Panc1 (cell line): Measurements from ENCODE around the gene TMEM170B. TPM values are rescaled to one million over a fixed set of nuclear protein-coding genes. Genes with fewer than 3 reads are reported as not detected.

Experiments used
- ATAC-seq: fragments of 200-7000 bp; cut with Tn5 transposase; 2 replicates; pipeline ENCODE4 v1.9.1; 2020; ENCODE audit warnings: mild to moderate bottlenecking, moderate library complexity
- BruUV-seq: library from RNA; stranded (reverse); fragments of 400-500 nt; replicated peaks from 2 replicates; lab custom pipeline; 2021; lab: Mats Ljungman, UMichigan
- CTCF ChIA-PET: fragments of 300-600 bp; sonication (Branson Sonifier 250); formaldehyde crosslinking; loops from one replicate; lab custom pipeline; 2022; ENCODE audit warnings: antibody characterized with exemption; lab: Charles Lee
- POLR2A ChIA-PET: fragments of 300-600 bp; sonication (Branson Sonifier 250); formaldehyde crosslinking; loops from one replicate; lab custom pipeline; 2022; ENCODE audit warnings: antibody characterized with exemption; lab: Charles Lee
- DNase-seq: peaks from one replicate; pipeline ENCODE4 v3.0.0-alpha.2; 2010; ENCODE audit warnings: low read depth, low spot score
- H3K27ac ChIP-seq: 2 replicates; pipeline ENCODE4 v1.5.1; 2011; ENCODE audit warnings: mild to moderate bottlenecking, low read length, inconsistent platforms
- H3K27me3 ChIP-seq: fragments of 200-500 bp; sonication (Bioruptor generic); 2 replicates; pipeline ENCODE4 v1.6.0; 2014; ENCODE audit warnings: low read length, inconsistent platforms; ENCODE audit not compliant: control insufficient read depth, insufficient read depth
- H3K36me3 ChIP-seq: fragments of 200-500 bp; sonication (Bioruptor generic); 2 replicates; pipeline ENCODE4 v1.5.1; 2014; ENCODE audit warnings: inconsistent platforms, mild to moderate bottlenecking, low read length, moderate library complexity; ENCODE audit not compliant: control insufficient read depth, insufficient read depth
- H3K4me1 ChIP-seq: 2 replicates; pipeline ENCODE4 v1.5.1; 2011; ENCODE audit warnings: inconsistent platforms, mild to moderate bottlenecking, low read length, moderate library complexity; ENCODE audit not compliant: control insufficient read depth, insufficient read depth
- H3K4me3 ChIP-seq, 2 experiments: 2 replicates each; pipeline ENCODE4 v1.5.1; 2011 to 2012; ENCODE audit warnings: low read depth in 2 of 2, low read length in 2 of 2, mild to moderate bottlenecking in 2 of 2, inconsistent platforms in 1 of 2, moderate library complexity in 1 of 2
- H3K9me3 ChIP-seq: fragments of 200-500 bp; sonication (Bioruptor generic); 2 replicates; pipeline ENCODE4 v1.5.1; 2014; ENCODE audit warnings: low read depth, mild to moderate bottlenecking, inconsistent platforms, low read length, moderate library complexity; ENCODE audit not compliant: control insufficient read depth, insufficient read depth
- CTCF ChIP-seq: fragments of 450-650 bp; IDR thresholded peaks from 2 replicates; pipeline ENCODE4 v1.5.1; 2017; ENCODE audit warnings: mild to moderate bottlenecking
- POLR2AphosphoS5 ChIP-seq: IDR thresholded peaks from 2 replicates; pipeline ENCODE4 v1.6.1; 2012; ENCODE audit warnings: mild to moderate bottlenecking, low read depth, low read length, moderate library complexity
- REST ChIP-seq, 2 experiments: IDR thresholded peaks; 2 replicates each; pipeline ENCODE4 v1.6.1; 2011 to 2012; ENCODE audit warnings: low read depth in 2 of 2, control low read depth in 1 of 2, low read length in 1 of 2, mild to moderate bottlenecking in 1 of 2, moderate library complexity in 1 of 2; ENCODE audit not compliant: insufficient read depth in 1 of 2
- SIN3A ChIP-seq: IDR thresholded peaks from 2 replicates; pipeline ENCODE4 v1.6.1; 2012; ENCODE audit warnings: low read depth, mild to moderate bottlenecking, low read length, moderate library complexity, borderline replicate concordance; ENCODE audit not compliant: insufficient read depth
- TCF7L2 ChIP-seq: IDR thresholded peaks from 2 replicates; pipeline ENCODE4 v1.6.1; 2011; ENCODE audit warnings: mild to moderate bottlenecking, low read depth, low read length, inconsistent platforms
- in situ Hi-C: cut with HindIII; loops from 2 replicates; pipeline ENCODE4 v1.10.0; 2016; ENCODE audit warnings: low sequenced_read_pairs, low pct_unique_long_range_greater_than_20kb
- intact Hi-C: fragments of 100-400 bp; cut with micrococcal nuclease; formaldehyde crosslinking; loops from one replicate; pipeline ENCODE4 v1.10.0; 2022; ENCODE audit not compliant: unreplicated experiment
- total RNA-seq: library from RNA; stranded (reverse); gene quantifications from one replicate; pipeline ENCODE4 v1.2.1, GENCODE V29; 2021; ENCODE audit not compliant: unreplicated experiment

The TMEM170B gene
- total RNA-seq, 1 experiment from 2014 or later = 1.3 TPM

- no peaks in the 10 kb centered on the region for H3K9me3 ChIP-seq
- no peaks in the 10 kb centered on the region for H3K27me3 ChIP-seq
- H3K36me3 ChIP-seq = no peaks in the 10 kb centered on the region
- intact Hi-C loops = no loop called here
- H3K27ac ChIP-seq = no peak overlapping the region
- no TSS peak for BruUV-seq
- ATAC-seq (no peak), DNase-seq (no peak)
- TF ChIP-seq REST (IDR thresholded peaks at IDR 0.05; ENCODE audit: insufficient read depth in 1 of 2, low read depth in 2 of 2, low read length in 1 of 2) (no peak), CTCF (no peak), SIN3A (no peak), TCF7L2 (no peak), POLR2AphosphoS5 (no peak)
- 0 out of 2 replicates have a peak, but pooled peaks cover 2% of the 10 kb centered on the region for H3K4me1 ChIP-seq
- ChIA-PET POLR2A (no interaction called here), CTCF (no interaction called here)
- in situ Hi-C loops = no loop called here
- no peak overlapping the region for H3K4me3 ChIP-seq
Measured at GRCh38 chr6:11604215-11604614, 66.7 kb downstream of the TMEM170B start.

GRCh38 chr6:11604836-11605506 is 67.4 kb downstream of the TMEM170B start:
- BruUV-seq = no TSS peak
- in situ Hi-C loops (no loop called here), intact Hi-C loops (no loop called here)
- Histone ChIP-seq H3K9me3 (no peaks in the 10 kb centered on the region), H3K27me3 (no peaks in the 10 kb centered on the region), H3K4me1 (0 out of 2 replicates have a peak, but pooled peaks cover 6% of the 10 kb centered on the region), H3K4me3 (no peak overlapping the region), H3K27ac (no peak overlapping the region), H3K36me3 (no peaks in the 10 kb centered on the region)
- DNase-seq (no peak), ATAC-seq (no peak)
- CTCF ChIA-PET = no interaction called here
- POLR2A ChIA-PET = no interaction called here
- TF ChIP-seq POLR2AphosphoS5 = no peak
- no peak for TF ChIP-seq TCF7L2
- no peak for TF ChIP-seq CTCF
- no peak for TF ChIP-seq SIN3A
- TF ChIP-seq REST (IDR thresholded peaks at IDR 0.05; ENCODE audit: insufficient read depth in 1 of 2, low read depth in 2 of 2, low read length in 1 of 2) = no peak
